ENCODE results near the gene MRPS5.

Gene MRPS5

GRCh38 chr2:95052307-95052706, 69.3 kb downstream of the MRPS5 start:
- TF ChIP-seq GABPA (IDR thresholded peaks at IDR 0.05; ENCODE audit: low read depth) (no peak), REST (IDR thresholded peaks at IDR 0.05; ENCODE audit: insufficient replicate concordance, low read depth) (no peak), POLR2AphosphoS5 (IDR thresholded peaks at IDR 0.05; ENCODE audit: low read depth) (no peak), SPI1 (IDR thresholded peaks at IDR 0.05; ENCODE audit: borderline replicate concordance, low read depth) (no peak), CTCF (IDR thresholded peaks at IDR 0.05; ENCODE audit: insufficient read depth, low read length) (no peak)
- H3K4me3 ChIP-seq (replicated peaks; ENCODE audit: insufficient read depth, low read length): no peak overlapping the region
- H3K27ac ChIP-seq (replicated peaks): no peak overlapping the region
- H3K27me3 ChIP-seq (ENCODE audit: insufficient read depth, poor library complexity, severe bottlenecking): peaks cover 6% of the 10 kb centered on the region
- no peak for DNase-seq (ENCODE audit: low read depth in 1 of 2, low spot score in 1 of 2)

- no peak for DNase-seq (ENCODE audit: low read depth in 1 of 2, low spot score in 1 of 2)
- TF ChIP-seq POLR2AphosphoS5 (IDR thresholded peaks at IDR 0.05; ENCODE audit: low read depth) (no peak), CTCF (IDR thresholded peaks at IDR 0.05; ENCODE audit: insufficient read depth, low read length) (no peak), SPI1 (IDR thresholded peaks at IDR 0.05; ENCODE audit: borderline replicate concordance, low read depth) (no peak), REST (IDR thresholded peaks at IDR 0.05; ENCODE audit: insufficient replicate concordance, low read depth) (no peak), GABPA (IDR thresholded peaks at IDR 0.05; ENCODE audit: low read depth) (no peak)
- H3K27me3 ChIP-seq (ENCODE audit: insufficient read depth, poor library complexity, severe bottlenecking): peaks cover 6% of the 10 kb centered on the region
- no peak overlapping the region for H3K27ac ChIP-seq (replicated peaks)
- H3K4me3 ChIP-seq (replicated peaks; ENCODE audit: insufficient read depth, low read length): no peak overlapping the region
Observed at GRCh38 chr2:95051626-95052025, 70.0 kb downstream of the MRPS5 start.

GRCh38 chr2:95050385-95051300, 71.0 kb downstream of the MRPS5 start:
- Histone ChIP-seq H3K27me3 (ENCODE audit: insufficient read depth, poor library complexity, severe bottlenecking) (peaks cover 9% of the 10 kb centered on the region), H3K27ac (replicated peaks) (no peak overlapping the region), H3K4me3 (replicated peaks; ENCODE audit: insufficient read depth, low read length) (no peak overlapping the region)
- TF ChIP-seq SPI1 (IDR thresholded peaks at IDR 0.05; ENCODE audit: borderline replicate concordance, low read depth) (no peak), REST (IDR thresholded peaks at IDR 0.05; ENCODE audit: insufficient replicate concordance, low read depth) (no peak), CTCF (IDR thresholded peaks at IDR 0.05; ENCODE audit: insufficient read depth, low read length) (no peak), GABPA (IDR thresholded peaks at IDR 0.05; ENCODE audit: low read depth) (no peak), POLR2AphosphoS5 (IDR thresholded peaks at IDR 0.05; ENCODE audit: low read depth) (no peak)
- no peak for DNase-seq (ENCODE audit: low read depth in 1 of 2, low spot score in 1 of 2)

All from HL-60 (cell line).